Hepatic stellate cell (primary cell): ENCODE measurements around the gene PRSS38.

Experiments
- DNase-seq: peaks from one replicate; pipeline ENCODE4 v3.0.0; 2011; ENCODE audit warnings: low spot score

PRSS38 gene

DNA sequence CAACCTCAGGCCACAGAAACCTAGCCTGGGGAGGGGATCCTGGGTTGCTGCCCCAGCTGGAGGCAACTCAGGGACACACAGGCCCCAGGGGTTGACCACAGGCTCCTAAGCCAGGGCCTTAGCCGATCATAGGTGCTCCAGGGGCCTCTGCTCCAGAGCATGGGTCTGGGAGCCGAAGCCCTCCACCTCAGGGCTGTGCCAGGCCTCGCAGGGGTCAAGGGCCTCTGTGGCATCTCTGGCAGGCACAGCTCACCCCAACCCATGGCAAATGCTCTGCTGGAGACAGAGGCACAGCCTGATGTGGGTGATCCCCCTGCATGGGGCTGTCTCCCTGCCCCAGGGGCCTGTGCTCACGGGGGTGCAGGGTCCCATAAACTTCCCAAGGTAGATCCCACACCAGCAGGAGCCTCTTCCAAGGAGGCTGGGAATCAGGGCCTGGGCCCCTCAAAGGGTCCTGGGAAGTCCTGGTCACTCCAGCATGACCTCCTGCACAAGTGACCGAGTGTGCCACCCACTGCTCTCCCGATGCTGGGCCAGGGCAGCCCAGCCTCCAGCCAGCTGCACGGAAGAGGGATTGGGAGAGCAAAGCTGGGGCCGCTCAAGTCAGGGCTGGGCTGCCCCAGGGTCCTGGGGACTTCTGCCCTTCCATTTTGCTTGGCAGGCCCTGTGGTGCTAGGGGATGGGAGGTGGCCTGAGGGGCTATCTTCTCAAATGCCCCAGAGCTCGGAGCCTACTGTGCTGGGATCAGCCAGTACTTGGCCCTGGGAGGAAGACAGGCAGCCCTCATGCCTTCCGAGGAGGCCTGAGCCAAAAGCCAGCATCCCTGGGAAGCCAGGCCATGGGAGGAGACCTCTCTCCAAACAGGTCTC lies 22.2 kb upstream of the PRSS38 start:
- DNase-seq: peak; percentile 3

DNA sequence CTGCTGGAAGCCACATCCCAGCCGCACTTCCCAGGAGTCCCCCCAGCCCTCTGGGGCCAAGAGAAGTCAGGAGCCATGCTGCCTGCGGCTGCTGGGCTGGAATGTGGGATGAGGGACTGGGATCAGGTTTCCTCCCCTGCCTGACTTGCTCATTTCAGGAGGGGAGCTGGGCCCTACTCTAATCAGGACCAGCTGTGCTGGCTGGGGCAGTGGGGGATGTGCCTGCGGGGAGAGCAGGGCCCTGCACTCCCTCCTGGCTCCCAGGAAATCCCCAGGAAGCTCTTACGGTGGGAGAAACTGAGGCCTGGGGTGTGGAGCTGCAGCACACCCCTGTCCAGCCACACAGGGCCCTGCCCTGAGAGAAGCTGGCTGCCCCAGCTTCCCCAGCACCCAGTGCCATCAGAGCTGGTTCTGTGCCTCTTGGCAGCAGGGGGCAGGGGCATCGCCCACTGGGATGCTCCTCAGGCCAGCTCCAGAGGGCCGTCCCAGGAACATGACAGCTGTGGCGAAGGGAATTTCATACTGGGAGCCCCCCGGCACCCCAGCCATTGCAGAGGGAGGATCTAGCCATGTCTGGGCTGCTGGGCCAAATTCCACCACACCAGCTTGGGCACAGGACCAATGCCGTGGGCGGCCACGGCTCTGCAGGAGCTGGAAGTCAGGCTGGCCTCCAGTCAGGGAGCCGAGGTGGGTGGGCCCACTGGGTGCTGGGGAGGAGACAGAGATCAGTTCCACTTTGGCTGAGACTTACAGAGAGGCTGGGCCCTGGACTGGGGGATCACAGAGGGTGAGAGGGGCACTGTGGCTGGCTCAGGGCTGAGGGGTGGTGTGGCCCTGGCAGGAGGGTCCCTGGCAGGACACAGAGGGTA lies 21.3 kb upstream of the PRSS38 start:
- DNase-seq: peak; percentile 80

DNA sequence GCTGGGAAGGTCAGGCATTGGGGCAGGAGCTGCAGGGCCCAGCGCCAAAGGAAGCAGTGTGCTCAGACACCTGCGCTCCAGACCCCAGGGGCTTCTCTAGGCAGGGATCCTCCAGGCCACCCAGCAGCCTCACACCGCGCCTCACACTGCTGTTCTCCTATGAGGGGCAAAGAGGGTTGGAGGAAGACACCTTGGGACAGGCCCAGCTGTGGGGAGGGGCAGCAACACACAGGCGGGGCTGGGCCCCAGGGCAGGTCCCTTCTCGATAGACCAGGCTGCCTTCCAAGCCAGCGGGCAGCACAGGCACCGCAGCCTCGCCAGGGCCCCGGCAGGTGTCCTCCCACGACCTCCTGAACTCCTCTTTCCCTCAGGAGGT lies 20.7 kb upstream of the PRSS38 start:
- DNase-seq: no peak

DNA sequence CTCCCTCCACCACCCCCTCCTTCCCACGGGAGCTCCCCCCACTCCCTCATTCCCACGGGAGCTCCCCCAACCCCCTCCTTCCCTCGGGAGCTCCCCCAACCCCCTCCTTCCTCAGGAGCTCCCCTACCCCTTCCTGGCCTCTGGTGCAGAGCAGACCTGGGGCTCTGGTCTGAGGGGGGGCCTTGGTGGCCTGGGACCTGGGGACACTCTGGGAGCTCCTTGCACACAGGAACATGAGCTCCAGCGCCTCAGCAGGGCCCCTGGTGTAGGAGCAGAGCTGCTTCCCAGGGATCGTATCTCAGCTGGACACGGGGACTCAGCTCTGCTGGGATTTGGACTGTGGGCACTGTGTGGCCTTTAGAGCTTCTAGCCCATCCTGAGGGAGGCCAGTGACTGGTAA lies 19.7 kb upstream of the PRSS38 start:
- no peak for DNase-seq

DNA sequence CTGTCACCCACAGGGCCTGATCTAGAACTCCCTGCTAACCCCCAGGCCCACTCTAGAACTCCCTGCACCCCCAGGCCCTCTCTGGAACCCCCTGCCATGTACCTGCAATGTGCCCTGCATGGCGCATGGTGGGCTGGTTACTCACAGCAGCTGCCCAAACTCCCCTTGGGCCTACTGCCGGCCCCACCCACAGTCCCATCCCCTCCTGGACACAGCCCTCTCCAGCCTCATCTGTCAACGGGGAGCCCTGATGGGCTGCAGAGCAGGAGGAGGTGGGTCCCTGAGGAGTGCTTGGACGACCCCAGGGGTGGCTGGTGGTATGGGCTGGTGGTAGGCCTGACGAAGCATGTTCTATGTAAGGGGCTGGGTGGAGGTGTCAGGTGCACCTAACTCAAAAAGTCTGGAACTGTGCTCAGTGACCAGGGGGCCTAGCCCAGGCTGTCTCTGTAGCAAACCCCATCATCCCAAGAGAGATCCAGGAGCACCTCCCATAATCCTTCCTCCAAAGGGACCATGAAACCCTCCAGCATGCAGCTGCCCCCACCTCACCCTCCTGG lies 19.0 kb upstream of the PRSS38 start:
- DNase-seq: no peak

DNA sequence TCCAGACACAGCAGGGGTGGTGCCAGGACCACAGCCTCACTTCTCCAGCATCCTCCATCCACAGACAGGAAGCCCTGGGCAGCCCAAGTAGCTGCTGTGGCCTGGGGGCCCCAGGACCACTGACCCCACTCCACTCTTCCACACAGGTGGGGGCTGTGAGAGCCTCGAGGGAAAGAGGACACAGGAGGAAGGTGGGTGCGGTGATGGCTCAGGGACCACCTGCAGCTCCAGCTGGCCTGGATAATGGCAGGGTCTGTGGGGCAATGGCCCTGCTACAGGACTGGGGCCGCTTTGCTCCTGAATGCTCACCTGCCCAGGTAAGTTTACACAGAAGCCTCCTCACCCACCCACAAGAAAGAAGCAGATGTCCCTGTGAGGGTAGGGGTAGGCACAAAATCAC lies 18.3 kb upstream of the PRSS38 start:
- no peak for DNase-seq

DNA sequence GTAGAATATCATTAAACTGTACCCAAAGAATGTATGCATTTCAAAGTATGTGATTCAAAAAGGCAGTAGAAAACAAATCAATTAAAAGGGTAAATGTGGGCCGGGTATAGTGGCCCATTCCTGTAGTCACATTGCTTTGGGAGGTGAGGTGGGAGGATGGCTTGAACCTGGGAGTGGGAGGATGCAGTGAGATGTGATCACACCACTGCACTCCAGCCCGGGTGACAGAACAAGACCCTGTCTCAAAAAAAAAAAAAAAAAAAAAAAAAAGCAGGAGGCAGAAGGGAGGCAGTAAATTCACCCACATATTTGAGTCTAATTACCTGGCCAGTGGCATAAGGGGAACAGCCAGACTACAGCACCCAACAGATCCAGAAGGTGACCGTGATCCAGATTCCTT lies 17.9 kb upstream of the PRSS38 start:
- no peak for DNase-seq

DNA sequence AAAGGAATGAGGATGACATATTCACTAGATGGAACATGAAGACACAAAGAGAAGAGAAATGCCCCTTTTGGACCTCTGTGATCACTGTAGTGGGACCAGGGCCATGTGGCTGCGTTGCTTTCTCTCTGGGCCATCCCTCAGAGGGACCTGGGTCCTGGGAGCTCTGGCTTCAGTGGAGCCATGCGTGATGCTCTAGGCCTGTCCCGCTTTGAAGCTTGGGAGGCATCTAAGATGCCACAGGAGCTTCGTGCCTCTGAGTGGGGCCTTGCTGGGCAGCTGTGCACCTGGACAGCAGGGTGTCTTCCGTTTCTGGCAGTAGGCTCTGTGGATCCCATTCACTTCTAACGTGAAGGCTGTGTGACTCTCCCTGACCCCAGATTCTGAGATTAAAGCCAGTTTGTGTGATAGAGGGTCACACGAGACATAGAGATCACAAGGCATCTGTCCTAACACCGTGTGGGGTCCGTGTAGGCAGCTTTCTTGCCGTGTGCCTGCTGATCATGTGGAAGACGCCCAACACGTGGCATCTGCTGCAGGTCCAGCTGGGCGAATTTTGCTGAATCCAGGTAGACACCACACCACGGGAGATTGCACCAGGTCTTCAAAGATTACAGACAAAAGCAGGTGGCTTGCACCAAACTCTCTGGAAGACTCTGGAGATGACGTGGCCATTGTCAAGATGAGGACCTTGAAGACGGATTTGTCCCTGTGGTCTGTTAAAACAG lies 17.2 kb upstream of the PRSS38 start:
- DNase-seq: no peak

DNA sequence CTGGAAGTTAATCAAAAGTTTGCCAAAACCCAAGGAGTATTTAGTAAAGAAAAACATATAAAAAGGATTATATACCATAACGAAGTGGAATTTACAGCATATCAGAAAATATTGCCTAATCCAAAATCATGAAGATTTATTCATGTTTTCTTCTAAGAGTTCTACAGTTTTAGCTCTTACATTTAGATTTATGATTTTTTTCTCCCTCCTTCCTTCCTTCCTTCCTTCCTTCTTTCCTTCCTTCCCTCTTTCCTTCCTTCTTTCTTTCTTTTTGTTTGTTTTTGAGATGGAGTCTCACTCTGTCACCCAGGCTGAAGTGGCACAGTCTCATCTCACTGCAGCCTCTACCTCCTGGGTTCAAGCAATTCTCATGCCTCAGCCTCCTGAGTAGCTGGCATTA lies 15.7 kb upstream of the PRSS38 start:
- no peak for DNase-seq

DNA sequence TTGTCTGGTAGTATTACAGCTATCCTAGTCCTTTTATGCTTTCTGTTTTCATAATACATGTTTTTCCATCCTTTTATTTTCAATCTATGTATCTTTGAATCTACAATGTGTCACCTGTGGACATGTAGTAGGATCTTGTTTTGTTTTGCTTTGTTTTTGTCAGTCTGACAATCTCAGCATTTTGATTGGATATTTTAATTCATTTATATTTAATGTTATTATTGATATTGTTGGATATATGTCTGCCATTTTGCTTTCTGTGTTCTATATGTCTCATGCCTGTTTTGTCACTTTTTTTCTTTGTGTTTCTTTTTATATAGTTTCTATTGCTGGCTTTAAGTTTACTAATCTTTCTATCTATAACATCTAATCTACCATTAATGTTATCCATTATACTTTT lies 11.5 kb upstream of the PRSS38 start:
- DNase-seq: no peak

DNA sequence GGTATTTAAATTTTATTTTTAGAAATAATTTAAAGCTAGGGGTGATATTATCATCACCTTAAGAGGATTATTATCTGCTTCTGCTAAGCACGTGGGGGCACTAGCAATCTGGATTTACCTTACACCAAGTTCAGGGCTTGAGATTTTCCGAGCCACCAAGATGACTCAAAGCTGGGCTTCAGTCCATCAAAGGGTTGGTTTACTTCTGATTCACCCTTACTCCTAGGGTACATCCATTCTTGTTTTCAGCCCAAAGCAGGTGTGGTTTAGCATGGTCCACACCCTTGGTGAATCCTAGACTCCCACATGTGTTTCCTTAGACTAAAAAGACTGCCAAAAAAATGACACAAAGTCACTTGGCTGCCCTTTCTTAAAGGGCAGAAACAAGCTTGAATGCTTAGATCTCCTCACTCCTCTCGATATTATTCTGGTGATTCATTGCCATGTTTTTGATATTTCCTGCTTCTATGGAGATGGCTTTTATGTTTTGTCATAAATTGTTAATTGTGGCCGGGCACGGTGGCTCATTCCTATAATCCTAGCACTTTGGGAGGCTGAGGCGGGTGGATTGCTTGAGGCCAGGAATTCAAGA lies 9.8 kb upstream of the PRSS38 start:
- DNase-seq: no peak

DNA sequence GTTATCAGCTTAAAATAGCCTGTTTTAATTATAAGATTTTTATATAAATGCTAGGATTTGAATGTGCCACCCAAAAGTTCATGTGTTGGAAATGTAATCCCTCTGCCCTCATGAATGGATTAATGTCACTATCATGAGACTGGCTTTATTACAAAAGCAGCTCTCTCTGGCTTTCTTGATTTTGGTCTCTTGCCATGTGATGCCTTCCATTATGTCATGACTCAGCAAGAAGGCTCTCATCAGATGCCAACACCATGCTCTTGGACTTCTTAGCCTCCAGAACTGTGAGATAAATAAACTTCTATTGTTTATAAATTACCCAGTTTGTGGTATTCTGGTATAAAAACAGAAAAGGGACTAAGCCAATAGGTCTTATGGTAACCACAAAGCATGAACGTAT lies 6.9 kb upstream of the PRSS38 start:
- no peak for DNase-seq

DNA sequence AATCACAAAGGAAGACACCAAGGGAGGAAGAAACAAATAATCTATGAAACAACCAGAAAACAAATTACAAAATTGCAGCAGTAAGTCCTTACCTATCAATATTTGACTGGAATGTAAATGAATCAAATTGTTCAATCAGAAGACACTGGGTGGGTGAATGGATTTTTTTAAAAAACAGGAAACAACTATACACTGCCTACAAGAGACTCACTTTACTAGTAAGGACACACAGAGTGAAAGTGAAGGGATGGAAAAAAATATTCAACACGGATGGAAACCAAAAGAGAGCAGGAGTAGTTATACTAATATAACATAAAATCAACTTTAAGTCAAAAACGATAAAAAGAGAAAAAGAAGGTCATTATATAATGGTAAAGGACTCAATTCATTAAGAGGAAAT lies 6.4 kb upstream of the PRSS38 start:
- no peak for DNase-seq

DNA sequence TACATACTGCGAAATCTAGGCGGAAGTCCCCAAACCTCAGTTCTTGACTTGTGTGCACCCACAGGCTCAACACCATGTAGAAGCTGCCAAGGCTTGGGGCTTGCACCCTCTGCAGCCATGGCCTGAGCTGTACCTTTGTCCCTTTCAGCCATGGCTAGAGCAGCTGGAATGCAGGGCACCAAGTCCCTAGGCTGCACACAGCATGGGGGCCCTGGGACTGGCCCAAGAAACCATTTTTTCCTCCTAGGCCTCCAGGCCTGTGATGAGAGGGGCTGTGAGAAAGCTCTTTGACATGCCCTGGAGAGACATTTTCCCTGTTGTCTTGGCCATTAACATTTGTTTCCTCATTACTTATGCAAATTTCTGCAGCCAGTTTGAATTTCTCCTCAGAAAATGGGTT lies 1.5 kb upstream of the PRSS38 start:
- DNase-seq: no peak

DNA sequence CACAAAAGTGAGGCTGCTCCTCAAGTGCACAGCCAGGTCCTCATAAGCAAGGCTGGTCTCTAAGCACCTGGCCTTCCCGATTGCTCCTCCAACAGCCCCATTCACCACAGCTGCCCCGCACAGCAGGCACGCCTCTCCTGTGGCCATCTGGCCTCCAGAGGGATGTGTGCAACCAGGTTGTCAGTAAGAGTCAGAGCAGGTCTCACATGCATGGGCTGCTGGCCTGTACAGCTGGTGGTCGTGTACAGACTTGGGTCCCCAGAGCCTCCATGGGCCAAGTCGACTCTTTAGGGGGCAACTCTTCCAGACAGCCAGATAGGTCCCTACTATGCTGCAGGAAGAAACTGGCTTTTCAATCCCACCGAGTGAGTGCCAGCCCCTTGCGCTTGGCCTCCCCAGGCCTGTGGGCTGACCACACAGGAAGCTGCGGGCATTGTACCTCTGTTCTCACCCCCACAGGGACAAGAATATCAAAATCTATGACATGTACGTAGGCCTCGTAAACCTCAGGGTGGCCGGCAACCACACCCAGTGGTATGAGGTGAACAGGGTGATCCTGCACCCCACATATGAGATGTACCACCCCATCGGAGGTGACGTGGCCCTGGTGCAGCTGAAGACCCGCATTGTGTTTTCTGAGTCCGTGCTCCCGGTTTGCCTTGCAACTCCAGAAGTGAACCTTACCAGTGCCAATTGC lies 1.4 kb downstream of the PRSS38 start:
- no peak for DNase-seq

DNA sequence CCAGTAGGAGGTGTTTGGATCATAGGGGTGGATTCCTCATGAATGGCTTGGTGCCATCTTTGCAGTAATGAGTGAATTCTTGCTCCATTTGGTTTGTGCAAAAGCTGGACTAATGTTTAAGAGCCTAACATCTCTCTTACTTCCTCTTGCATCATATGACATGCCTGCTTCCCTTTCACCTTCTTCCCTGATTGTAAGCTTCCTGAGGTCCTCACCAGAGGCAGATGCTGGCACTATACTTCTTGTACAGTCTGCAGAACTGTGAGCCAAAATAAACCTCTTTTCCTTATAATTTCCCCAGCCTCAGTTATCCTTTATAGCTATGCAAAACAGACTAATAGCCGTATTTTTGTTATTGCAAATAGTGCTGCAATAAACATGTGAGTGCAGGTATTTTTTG lies 8.1 kb downstream of the PRSS38 start:
- DNase-seq: no peak

DNA sequence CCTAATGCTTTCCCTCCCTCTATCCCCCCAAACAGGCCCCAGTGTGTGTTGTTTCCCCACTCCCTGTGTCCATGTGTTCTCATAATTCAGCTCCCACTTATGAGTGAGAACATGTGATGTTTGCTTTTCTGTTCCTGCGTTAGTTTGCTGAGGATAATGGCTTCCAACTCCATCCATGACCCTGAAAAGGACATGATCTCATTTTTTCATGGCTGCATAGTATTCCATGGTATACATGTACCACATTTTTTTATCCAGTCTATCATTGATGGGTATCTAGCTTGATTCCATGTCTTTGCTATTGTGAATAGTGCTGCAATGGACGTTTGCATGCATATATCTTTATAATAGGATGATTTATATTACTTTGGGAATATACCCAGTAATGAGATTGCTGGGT lies 8.7 kb downstream of the PRSS38 start:
- no peak for DNase-seq

DNA sequence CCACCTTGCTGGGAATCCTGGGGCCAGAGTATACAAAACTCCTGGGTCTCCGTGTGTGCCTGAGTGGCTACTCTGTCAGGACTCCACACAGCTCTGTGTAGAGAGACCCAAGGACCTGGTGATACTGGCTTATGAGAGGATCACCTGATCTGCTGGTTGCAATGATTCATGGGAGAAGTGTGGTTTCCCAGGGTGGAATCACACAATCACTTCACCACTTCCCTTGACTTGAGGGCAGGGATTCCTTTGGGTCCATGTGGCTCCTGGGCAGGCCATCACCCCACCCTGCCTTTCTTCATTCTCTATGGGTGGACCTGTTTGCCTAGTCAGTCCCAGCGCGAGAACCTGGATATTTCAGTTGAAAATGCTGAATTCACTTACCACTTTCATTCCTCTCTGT lies 13.3 kb downstream of the PRSS38 start:
- no peak for DNase-seq

DNA sequence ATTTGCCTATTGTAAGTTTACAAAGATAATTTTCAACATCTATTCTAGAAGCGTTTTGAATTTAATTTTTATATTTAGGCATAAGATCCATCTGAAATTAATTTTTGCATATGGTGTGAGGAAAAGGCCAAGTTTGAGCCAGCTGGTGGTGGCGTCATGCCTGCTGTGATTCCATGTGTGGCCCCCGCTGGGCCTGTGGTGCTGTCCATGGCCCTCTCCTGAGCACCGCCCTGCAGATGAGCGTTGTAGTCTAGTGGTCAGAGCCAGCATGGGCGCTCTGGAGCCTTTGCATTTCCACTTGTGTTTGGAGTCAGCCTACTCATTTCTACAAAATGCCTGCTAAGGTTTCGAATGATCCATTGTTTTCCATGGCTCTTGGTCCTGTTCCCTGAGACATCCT lies 22.7 kb downstream of the PRSS38 start:
- no peak for DNase-seq

DNA sequence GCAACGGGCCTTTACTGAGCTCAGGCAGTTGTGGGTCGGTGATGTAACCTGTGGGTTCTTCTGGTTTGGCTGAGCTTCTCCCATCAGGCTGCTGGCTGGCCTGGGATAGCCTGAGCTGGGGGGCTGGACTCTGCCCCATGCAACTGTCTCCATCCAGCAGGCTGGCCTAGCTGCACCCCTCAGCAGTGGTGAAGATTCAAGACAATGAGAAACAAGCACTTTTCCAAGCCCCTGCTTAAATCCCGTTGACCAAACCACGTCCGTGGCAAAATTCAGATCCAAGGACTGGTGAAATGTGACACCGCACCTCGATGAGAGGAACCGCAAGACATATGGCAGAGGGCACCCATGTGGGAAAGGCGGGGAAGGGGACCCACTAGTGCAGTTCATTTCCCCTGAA lies 25.6 kb downstream of the PRSS38 start:
- DNase-seq: no peak
